Aorta (tissue), 5 donors: ENCODE results near the gene FLNC. TPM values are rescaled to one million over a fixed set of nuclear protein-coding genes. Genes with fewer than 3 reads are reported as not detected.

Experiments used
- ATAC-seq: fragments of 200-7000 bp; cut with Tn5 transposase; one replicate; pipeline ENCODE4 v1.9.1; 2022; ENCODE audit warnings: moderate library complexity; ENCODE audit not compliant: low FRiP score
- DNase-seq, 2 donors: peaks; one replicate each; pipeline ENCODE4 v3.0.0-alpha.2; 2020
- H3K27ac ChIP-seq, 2 donors: one replicate each; pipeline ENCODE4 v1.5.1; 2013; ENCODE audit warnings: low read length in 2 of 2, mild to moderate bottlenecking in 2 of 2, moderate library complexity in 2 of 2, control low read depth in 1 of 2, inconsistent platforms in 1 of 2, low read depth in 1 of 2
- H3K27me3 ChIP-seq, 2 donors: one replicate each; pipeline ENCODE4 v1.6.1; 2013; ENCODE audit warnings: control low read depth in 1 of 2, low read length in 1 of 2, mild to moderate bottlenecking in 1 of 2, moderate library complexity in 1 of 2; ENCODE audit not compliant: insufficient read depth in 2 of 2, control insufficient read depth in 1 of 2
- H3K36me3 ChIP-seq, 2 donors: one replicate each; pipeline ENCODE4 v1.6.1; 2013; ENCODE audit warnings: control low read depth in 1 of 2, low read length in 1 of 2, mild to moderate bottlenecking in 1 of 2; ENCODE audit not compliant: insufficient read depth in 2 of 2, control insufficient read depth in 1 of 2
- H3K4me1 ChIP-seq, 2 donors: one replicate each; pipeline ENCODE4 v1.6.1; 2013; ENCODE audit warnings: low read length in 2 of 2, control low read depth in 1 of 2, mild to moderate bottlenecking in 1 of 2, moderate library complexity in 1 of 2; ENCODE audit not compliant: insufficient read depth in 2 of 2, control insufficient read depth in 1 of 2
- H3K4me3 ChIP-seq, 2 donors: one replicate each; pipeline ENCODE4 v1.5.1; 2013; ENCODE audit warnings: low read length in 2 of 2, control low read depth in 1 of 2, mild to moderate bottlenecking in 1 of 2
- H3K9me3 ChIP-seq: one replicate; pipeline ENCODE4 v1.6.1; 2013; ENCODE audit warnings: mild to moderate bottlenecking, low read length; ENCODE audit not compliant: control insufficient read depth
- WGBS, 2 donors: extraction: QIAGEN DNeasy Blood & Tissue Kit; methylation state at CpG; one replicate each; pipeline ENCODE4 v1.1.7; 2013; 5-methylcytosine and 5-hydroxymethylcytosine counted together
- intact Hi-C, 2 donors: fragments of 100-400 bp; cut with DNase I; formaldehyde crosslinking; loops; one replicate each; pipeline versions ENCODE4 v1.14.2 to v1.15.0; 2022
- polyA plus RNA-seq, 2 donors: library from polyadenylated mRNA; stranded (reverse); fragments of 200-250 nt; gene quantifications; one replicate each; pipeline ENCODE4 v1.2.3, GENCODE V29; 2013
- total RNA-seq, 2 donors: library from RNA; stranded (reverse); fragmentation: NEBNext Ultra II Directional; extraction: Animal tissue kit (Norgen Biotek cat#: 25700); gene quantifications; one replicate each; pipeline ENCODE4 v1.2.1, GENCODE V29; 2021
- donor health status: healthy with polysubstance abuse.
- donor health status: Bipolar disorder and iron deficiency.
- donor health status: DM: no; HTN: no; CAD: no.
- donor health status: DM: no; HTN: no; CAD: no.
- donor health status: DM: yes; HTN: yes; CAD: no.

The FLNC gene
- total and polyA plus RNA-seq, 4 donors = 7.8 to 245 (median 76.6) TPM

DNA sequence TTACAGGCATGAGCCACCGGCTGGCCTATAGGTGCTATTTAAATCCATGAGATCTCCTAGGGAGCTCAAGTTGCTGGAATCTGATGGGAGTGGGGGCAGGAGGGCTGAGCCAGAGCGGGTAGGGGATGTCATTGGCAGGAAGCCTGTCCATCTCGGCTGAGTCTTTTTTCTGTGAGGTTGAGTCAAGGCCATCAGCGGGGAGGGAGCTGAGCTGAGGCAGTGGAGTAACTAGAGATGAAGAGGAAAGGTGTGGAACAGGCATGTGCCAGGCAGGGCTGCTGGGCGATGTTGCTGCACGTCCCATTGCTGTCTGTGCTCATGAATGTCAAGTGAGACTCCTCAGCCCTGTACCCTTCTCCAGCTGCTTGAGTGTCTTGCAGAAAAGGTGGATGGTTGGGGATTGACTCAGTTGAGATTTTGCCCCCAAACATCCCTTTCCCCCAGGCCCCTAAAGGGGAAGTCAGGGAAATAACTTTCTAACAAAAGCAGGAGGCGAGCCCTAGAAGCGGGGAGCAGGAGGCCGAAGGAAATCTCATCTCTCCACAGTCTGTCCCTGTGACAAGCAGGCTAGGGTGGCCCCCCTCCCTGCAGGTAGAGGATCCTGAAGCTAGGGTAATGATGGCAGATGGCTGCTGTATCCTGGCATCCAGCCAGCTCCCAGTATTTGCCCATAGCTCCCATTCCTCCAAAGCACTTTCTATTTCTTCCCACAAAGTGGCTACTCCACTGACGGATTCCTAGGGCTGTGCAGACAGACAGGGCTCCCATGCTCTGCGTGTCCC is 37.8 kb downstream of the FLNC start:
- Histone ChIP-seq H3K9me3 (no peaks in the 10 kb centered on the region), H3K27ac (no peak overlapping the region), H3K4me3 (no peak overlapping the region), H3K27me3 (no peaks in the 10 kb centered on the region), H3K36me3 (no peaks in the 10 kb centered on the region), H3K4me1 (no peaks in the 10 kb centered on the region)
- DNase-seq (no peak), ATAC-seq (no peak)
- intact Hi-C loops = loop anchor here in 1 of 2 donors (10.0 kb wide), 1 partner anchor 133 kb away; the partner anchor contains the start of gene CALU
- WGBS, 2 donors = 85% methylated on average over 11 of the region's 11 CpGs

DNA sequence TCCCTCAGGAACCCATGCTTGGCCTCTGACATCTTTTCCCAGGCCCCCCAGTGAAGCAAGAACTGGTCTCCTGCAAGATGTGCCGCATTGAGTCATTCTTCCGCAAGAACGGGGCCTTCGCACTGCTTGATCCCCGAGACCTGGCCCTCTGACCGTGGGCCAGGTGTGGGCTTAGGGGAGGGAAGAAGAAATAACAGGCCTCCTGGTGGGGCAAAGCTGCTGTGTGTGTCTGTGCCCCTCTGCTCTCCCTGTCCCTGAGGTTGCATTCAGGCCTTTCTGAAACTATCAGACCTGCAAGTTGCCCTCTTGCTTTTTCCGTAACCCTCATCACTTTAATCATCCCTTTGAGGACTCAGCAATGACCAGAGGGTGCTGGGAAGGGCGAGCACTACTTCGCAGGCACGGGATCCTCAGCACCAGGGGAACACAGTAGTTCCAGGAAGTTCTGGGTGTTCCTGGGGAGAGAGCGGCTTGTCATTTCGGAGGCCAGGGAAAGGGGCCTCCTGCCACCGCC is 38.5 kb downstream of the FLNC start:
- no peak overlapping the region for H3K27ac ChIP-seq

DNA sequence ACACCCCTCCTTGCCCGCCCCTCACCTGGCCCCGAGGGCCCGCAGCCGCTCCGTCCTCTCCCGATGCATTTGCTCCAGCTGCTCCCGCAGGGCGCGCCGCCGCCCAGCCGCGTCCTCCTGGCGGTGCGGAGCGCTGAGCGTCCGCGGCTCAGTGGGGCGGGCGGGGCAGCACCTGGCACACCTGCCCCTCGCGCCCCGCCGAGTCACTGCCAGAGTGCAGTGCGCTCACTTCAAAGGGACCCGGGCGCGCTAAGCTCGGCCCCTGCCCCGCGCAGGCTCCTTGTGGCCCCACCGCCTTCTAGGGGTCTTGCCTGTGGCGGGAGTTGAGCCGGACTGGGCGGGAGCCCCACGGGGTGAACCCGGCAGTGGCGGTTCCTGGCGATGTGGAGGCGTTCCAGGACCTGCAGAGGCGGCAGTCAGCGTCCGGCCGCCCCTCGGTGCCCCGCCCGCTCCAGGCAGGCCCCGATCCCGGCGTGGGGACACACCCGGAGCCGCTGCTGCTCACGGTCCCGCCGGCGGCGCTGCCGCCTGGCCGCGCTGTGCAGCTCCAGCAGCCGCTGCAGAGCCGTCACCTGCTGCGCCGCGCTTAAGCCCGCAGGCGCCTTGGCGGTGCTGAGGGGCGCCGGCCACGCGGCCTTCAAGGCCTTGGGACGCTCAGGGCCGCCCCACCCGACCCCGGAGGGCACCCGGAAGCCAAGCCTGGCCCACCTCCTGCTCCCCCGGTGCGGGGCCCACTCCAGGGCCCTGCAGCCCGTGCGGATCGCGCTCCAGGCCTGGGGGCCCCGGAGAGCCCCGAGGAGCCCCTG is 39.1 kb downstream of the FLNC start:
- Histone ChIP-seq H3K4me1 (no peaks in the 10 kb centered on the region), H3K27me3 (no peaks in the 10 kb centered on the region), H3K27ac (no peak overlapping the region), H3K4me3 (peak overlapping the region; percentile 16 to 45), H3K36me3 (no peaks in the 10 kb centered on the region), H3K9me3 (no peaks in the 10 kb centered on the region)
- DNase-seq (peak; percentile 55 to 87), ATAC-seq (peak; percentile 72)
- WGBS, 2 donors = 1 to 2% methylated on average over 74 to 86 of the region's 86 CpGs
- intact Hi-C loops = loop anchor here in 1 of 2 donors (10.0 kb wide), 1 partner anchor 135 kb away; the partner anchor contains the start of gene CALU

More for the DNA sequence above, 38.5 kb downstream of the FLNC start:
- intact Hi-C loops = loop anchor here in 1 of 2 donors (10.0 kb wide), 1 partner anchor 134 kb away; the partner anchor contains the start of gene CALU
- Histone ChIP-seq H3K36me3 (no peaks in the 10 kb centered on the region), H3K9me3 (no peaks in the 10 kb centered on the region), H3K27me3 (no peaks in the 10 kb centered on the region), H3K4me3 (no peak overlapping the region), H3K4me1 (no peaks in the 10 kb centered on the region)
- ATAC-seq (no peak), DNase-seq (no peak)
- WGBS, 2 donors = 62 to 66% methylated on average over 12 to 13 of the region's 13 CpGs

DNA sequence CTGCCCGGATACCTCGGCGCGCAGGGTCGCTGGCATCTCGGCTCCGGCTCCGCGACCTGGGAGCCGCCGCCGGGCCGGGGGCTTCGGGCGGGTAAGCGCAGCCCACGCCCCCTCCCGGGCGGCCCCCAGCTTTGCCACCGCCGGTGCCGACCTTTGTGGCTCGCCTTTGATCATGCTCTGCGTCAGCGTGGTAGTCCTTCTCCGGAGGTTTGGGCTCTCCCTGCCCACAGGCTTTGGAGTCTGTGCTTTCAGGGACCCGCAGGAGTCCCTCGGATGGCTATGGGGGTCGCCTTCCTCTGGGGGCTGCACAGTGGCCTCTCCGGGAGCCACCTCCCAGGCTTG is 39.7 kb downstream of the FLNC start:
- no peaks in the 10 kb centered on the region for H3K9me3 ChIP-seq
- H3K27me3 ChIP-seq = no peaks in the 10 kb centered on the region
- H3K4me3 ChIP-seq = peak overlapping the region in 1 of 2 donors; percentile 16
- 10 to 12% methylated on average over 26 to 30 of the region's 30 CpGs for WGBS, 2 donors
- H3K27ac ChIP-seq = no peak overlapping the region
- DNase-seq (peak in 1 of 2 donors; percentile 45), ATAC-seq (no peak)
- no peaks in the 10 kb centered on the region for H3K4me1 ChIP-seq
- H3K36me3 ChIP-seq = no peaks in the 10 kb centered on the region
- intact Hi-C loops = loop anchor here in 1 of 2 donors (10.0 kb wide), 1 partner anchor 135 kb away; the partner anchor contains the start of gene CALU

DNA sequence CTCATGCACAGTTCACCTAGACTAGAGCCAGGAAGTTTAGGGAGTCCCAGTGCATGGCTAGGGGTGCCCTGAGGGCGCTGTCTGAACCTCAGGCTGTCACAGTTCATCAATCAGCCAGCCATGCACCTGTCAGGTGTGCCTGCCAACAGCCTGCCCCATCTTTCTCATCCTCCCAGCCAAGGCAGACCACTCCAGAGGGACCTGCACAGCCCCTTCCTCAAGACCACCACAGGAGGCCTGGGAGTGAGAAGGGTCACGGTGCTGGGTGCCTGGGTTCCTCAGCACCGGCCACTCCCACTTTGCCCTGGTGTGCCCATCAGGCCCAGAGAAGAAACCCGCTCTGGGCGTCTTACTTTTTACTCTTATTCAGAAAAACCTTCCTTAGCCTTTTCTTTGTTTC is 40.8 kb downstream of the FLNC start:
- no peaks in the 10 kb centered on the region for H3K36me3 ChIP-seq
- no peak overlapping the region for H3K4me3 ChIP-seq
- ATAC-seq = no peak
- 92 to 96% methylated on average over 5 of the region's 5 CpGs for WGBS, 2 donors
- H3K9me3 ChIP-seq = no peaks in the 10 kb centered on the region
- no peak overlapping the region for H3K27ac ChIP-seq
- no peak for DNase-seq
- no peaks in the 10 kb centered on the region for H3K27me3 ChIP-seq
- H3K4me1 ChIP-seq = no peaks in the 10 kb centered on the region
- intact Hi-C loops = no loop called here

DNA sequence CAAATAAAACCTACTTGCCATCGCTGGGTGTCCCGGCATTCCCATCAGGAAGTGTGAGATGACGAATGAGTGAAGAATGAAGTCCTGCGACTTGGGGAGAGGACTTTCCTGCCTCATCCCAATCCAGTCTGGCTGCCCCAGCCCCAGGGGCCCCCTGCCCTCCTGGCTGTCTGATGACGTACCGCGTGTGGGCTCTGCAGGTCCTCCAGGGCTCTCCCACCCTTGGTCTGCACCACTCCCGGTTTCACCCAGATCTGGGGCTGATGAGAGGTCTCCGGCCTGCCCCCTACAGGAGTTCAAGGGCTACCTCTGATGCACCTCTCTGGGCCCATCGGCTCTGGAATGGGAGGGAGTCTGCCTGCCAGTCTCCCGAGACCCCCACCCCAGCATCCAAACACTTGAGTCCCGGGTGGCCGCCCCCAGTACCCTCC is 42.2 kb downstream of the FLNC start:
- H3K4me1 ChIP-seq = no peaks in the 10 kb centered on the region
- no peaks in the 10 kb centered on the region for H3K27me3 ChIP-seq
- DNase-seq = peak in 1 of 2 donors; percentile 40
- no peaks in the 10 kb centered on the region for H3K9me3 ChIP-seq
- ATAC-seq = no peak
- 72 to 76% methylated on average over 13 of the region's 13 CpGs for WGBS, 2 donors
- no peak overlapping the region for H3K27ac ChIP-seq
- no peak overlapping the region for H3K4me3 ChIP-seq
- intact Hi-C loops = no loop called here
- no peaks in the 10 kb centered on the region for H3K36me3 ChIP-seq

DNA sequence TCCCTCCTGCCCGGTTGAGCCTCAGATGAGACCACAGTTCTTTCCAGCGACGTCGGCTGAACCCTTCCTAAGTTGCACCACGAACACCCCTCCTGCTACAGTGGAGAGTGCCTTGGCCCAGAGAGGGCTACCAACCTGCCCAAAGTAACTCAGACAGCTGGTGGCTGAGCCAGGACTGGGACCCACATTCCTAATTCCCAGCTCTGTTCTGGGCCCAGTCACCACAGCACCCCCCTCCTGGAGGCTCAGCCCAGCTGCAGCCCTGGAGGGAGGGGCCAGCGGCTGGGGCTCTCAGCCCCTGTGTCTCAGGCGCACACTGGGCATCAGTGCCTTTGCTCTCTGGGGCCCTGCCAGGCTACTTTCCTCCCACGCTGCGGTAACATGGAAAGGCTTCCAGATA is 43.0 kb downstream of the FLNC start:
- Histone ChIP-seq H3K9me3 (no peaks in the 10 kb centered on the region), H3K4me3 (no peak overlapping the region), H3K36me3 (no peaks in the 10 kb centered on the region), H3K4me1 (no peaks in the 10 kb centered on the region), H3K27ac (no peak overlapping the region), H3K27me3 (no peaks in the 10 kb centered on the region)
- intact Hi-C loops = no loop called here
- 81 to 82% methylated on average over 9 of the region's 9 CpGs for WGBS, 2 donors
- no peak for DNase-seq
- ATAC-seq = no peak

DNA sequence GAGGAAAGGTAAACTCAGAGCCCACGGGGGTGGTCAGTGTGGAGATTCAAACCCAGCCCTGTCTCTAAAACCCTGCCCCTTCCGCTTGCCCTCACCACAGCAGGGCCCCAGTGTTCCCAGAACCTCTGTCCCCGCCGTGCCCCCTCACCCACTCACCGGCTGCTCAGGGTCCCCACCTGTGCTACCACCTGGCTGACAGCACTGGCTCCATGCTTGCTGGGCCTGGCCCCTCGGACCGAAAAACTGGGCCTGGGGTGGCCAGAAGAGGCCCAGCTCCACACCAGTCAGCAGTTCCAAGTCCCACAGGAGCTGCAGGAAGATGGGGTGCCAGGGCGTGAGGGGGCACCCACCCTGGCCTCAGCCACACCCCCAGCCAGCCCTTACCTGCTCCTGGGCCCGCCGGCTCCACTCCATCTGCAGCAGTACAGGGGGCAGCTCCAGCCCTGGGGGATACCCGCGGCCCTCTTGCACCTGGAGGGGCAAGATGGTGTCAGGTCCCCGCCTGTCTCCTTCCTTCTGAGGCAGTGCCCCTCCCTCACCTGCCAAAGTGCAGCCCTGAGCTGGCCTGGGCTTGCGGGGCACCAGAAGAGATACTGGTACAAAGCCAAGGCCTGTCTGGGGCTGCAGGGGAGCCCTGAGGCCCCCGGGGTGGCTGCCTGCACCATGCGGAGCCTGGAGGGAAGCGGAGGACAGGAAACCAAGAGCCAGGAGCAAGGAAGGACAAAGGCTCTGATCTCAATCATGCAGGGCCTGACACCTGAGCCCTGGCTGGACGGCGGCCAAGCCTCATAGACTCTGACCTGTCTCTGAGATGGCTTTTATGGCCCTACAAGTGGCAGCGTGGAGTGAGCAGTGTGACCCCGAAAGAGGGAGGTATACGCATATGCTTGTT is 44.2 kb downstream of the FLNC start:
- ATAC-seq (no peak), DNase-seq (peak in 1 of 2 donors; percentile 68)
- no peak overlapping the region for H3K4me3 ChIP-seq
- no peak overlapping the region for H3K27ac ChIP-seq
- intact Hi-C loops = no loop called here
- no peaks in the 10 kb centered on the region for H3K4me1 ChIP-seq
- H3K36me3 ChIP-seq = no peaks in the 10 kb centered on the region
- no peaks in the 10 kb centered on the region for H3K9me3 ChIP-seq
- 80 to 84% methylated on average over 21 to 22 of the region's 22 CpGs for WGBS, 2 donors
- no peaks in the 10 kb centered on the region for H3K27me3 ChIP-seq
